Measurements from ENCODE around the gene JPT2. TPM values are rescaled to one million over a fixed set of nuclear protein-coding genes. Genes with fewer than 3 reads are reported as not detected.

The JPT2 gene
- total RNA-seq, 4 donors from 2014 or later, result 22.6 to 59.2 (median 35.0) TPM

DNA sequence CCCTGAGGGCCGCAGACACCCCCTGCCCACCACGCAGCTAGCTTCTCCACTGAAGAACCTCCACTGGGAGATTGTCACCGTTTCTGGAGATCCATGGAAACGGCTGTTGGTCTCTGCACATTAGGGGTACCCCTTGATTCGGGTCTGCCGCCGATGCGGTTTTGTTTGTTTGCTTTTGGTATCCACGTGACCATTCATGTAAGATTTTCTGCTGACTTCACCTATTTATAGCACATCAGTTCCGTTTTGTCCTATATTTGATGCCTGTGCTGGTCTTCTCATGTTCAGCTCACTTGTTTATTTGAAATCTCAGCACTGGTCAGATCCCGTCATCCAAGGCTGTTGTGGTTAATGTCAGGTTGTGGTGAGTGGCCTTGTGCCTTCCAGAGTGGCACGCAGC lies 44.8 kb upstream of the JPT2 start:
- Histone ChIP-seq H3K27ac (no peak overlapping the region), H3K4me1 (no peaks in the 10 kb centered on the region), H3K36me3 (peaks cover 76% of the 10 kb centered on the region), H3K27me3 (no peaks in the 10 kb centered on the region), H3K4me3 (no peak overlapping the region), H3K9me3 (no peaks in the 10 kb centered on the region)
- WGBS, result 93% methylated on average over 12 of the region's 12 CpGs
- no peak for DNase-seq (ENCODE audit: low spot score in 2 of 2)
- TF ChIP-seq, protein P1, sequence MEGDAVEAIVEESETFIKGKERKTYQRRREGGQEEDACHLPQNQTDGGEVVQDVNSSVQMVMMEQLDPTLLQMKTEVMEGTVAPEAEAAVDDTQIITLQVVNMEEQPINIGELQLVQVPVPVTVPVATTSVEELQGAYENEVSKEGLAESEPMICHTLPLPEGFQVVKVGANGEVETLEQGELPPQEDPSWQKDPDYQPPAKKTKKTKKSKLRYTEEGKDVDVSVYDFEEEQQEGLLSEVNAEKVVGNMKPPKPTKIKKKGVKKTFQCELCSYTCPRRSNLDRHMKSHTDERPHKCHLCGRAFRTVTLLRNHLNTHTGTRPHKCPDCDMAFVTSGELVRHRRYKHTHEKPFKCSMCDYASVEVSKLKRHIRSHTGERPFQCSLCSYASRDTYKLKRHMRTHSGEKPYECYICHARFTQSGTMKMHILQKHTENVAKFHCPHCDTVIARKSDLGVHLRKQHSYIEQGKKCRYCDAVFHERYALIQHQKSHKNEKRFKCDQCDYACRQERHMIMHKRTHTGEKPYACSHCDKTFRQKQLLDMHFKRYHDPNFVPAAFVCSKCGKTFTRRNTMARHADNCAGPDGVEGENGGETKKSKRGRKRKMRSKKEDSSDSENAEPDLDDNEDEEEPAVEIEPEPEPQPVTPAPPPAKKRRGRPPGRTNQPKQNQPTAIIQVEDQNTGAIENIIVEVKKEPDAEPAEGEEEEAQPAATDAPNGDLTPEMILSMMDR (IDR thresholded peaks at IDR 0.05), result no peak
- no peak for TF ChIP-seq POLR2AphosphoS5 (IDR thresholded peaks at IDR 0.05)
- no peak for TF ChIP-seq POLR2A (IDR thresholded peaks at IDR 0.05)
- no peak for TF ChIP-seq EP300 (IDR thresholded peaks at IDR 0.05)

DNA sequence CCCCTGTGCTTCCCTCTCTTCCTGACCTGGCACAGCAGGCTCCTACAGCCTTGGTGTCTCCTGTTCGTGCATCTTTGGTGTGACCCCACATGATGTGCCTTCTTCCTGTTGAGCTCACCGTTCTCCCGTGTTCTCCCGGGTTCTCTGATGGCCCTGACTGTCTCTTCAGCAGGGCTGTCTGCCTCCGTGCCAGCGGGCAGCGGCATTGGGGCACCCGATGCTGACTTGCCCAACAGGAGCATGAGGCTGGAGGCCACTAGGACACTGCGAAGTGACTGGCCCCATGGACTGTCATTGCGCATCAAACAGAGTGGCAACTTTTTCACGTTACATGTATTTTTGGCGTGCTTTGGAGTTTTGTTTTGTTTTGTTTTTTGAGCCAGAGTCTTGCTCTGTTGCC lies 43.5 kb upstream of the JPT2 start:
- Histone ChIP-seq H3K27me3 (no peaks in the 10 kb centered on the region), H3K4me1 (no peaks in the 10 kb centered on the region), H3K27ac (no peak overlapping the region), H3K36me3 (peaks cover 76% of the 10 kb centered on the region), H3K4me3 (no peak overlapping the region), H3K9me3 (no peaks in the 10 kb centered on the region)
- WGBS, result 88% methylated on average over 12 of the region's 12 CpGs
- TF ChIP-seq EP300 (IDR thresholded peaks at IDR 0.05) (no peak), POLR2AphosphoS5 (IDR thresholded peaks at IDR 0.05) (no peak), POLR2A (IDR thresholded peaks at IDR 0.05) (no peak)
- TF ChIP-seq, protein P1 (IDR thresholded peaks at IDR 0.05), result no peak
- DNase-seq (ENCODE audit: low spot score in 2 of 2), result no peak

GRCh38 chr16:1635070-1635469 lies 43.0 kb upstream of the JPT2 start:
- no peak for DNase-seq (ENCODE audit: low spot score in 2 of 2)
- Histone ChIP-seq H3K4me1 (no peaks in the 10 kb centered on the region), H3K36me3 (peaks cover 78% of the 10 kb centered on the region), H3K4me3 (no peak overlapping the region), H3K9me3 (no peaks in the 10 kb centered on the region), H3K27me3 (no peaks in the 10 kb centered on the region), H3K27ac (no peak overlapping the region)
- WGBS, result 90% methylated on average over 9 of the region's 13 CpGs
- TF ChIP-seq POLR2AphosphoS5 (IDR thresholded peaks at IDR 0.05) (no peak), POLR2A (IDR thresholded peaks at IDR 0.05) (no peak), EP300 (IDR thresholded peaks at IDR 0.05) (no peak)
- TF ChIP-seq, protein P1 (IDR thresholded peaks at IDR 0.05), result no peak

- H3K27me3 ChIP-seq, result no peaks in the 10 kb centered on the region
- no peak overlapping the region for H3K4me3 ChIP-seq
- TF ChIP-seq, protein P1 (IDR thresholded peaks at IDR 0.05), result no peak
- TF ChIP-seq POLR2AphosphoS5 (IDR thresholded peaks at IDR 0.05) (no peak), EP300 (IDR thresholded peaks at IDR 0.05) (no peak), POLR2A (IDR thresholded peaks at IDR 0.05) (no peak)
- H3K9me3 ChIP-seq, result no peaks in the 10 kb centered on the region
- H3K4me1 ChIP-seq, result no peaks in the 10 kb centered on the region
- WGBS, result 89% methylated on average over 11 of the region's 11 CpGs
- no peak overlapping the region for H3K27ac ChIP-seq
- DNase-seq (ENCODE audit: low spot score in 2 of 2), result no peak
- H3K36me3 ChIP-seq, result peaks cover 88% of the 10 kb centered on the region
Measured at GRCh38 chr16:1637526-1637925, 40.6 kb upstream of the JPT2 start.

GRCh38 chr16:1638757-1639156 lies 39.3 kb upstream of the JPT2 start:
- WGBS, result 92% methylated on average over 8 of the region's 8 CpGs
- Histone ChIP-seq H3K27me3 (no peaks in the 10 kb centered on the region), H3K27ac (no peak overlapping the region), H3K4me1 (no peaks in the 10 kb centered on the region), H3K36me3 (peaks cover 88% of the 10 kb centered on the region), H3K4me3 (no peak overlapping the region), H3K9me3 (no peaks in the 10 kb centered on the region)
- DNase-seq (ENCODE audit: low spot score in 2 of 2), result no peak
- no peak for TF ChIP-seq EP300 (IDR thresholded peaks at IDR 0.05)
- TF ChIP-seq, protein P1 (IDR thresholded peaks at IDR 0.05), result no peak

Data from suprapubic skin (tissue), 4 donors.